Measurements from ENCODE around the gene CADM3.

DNA sequence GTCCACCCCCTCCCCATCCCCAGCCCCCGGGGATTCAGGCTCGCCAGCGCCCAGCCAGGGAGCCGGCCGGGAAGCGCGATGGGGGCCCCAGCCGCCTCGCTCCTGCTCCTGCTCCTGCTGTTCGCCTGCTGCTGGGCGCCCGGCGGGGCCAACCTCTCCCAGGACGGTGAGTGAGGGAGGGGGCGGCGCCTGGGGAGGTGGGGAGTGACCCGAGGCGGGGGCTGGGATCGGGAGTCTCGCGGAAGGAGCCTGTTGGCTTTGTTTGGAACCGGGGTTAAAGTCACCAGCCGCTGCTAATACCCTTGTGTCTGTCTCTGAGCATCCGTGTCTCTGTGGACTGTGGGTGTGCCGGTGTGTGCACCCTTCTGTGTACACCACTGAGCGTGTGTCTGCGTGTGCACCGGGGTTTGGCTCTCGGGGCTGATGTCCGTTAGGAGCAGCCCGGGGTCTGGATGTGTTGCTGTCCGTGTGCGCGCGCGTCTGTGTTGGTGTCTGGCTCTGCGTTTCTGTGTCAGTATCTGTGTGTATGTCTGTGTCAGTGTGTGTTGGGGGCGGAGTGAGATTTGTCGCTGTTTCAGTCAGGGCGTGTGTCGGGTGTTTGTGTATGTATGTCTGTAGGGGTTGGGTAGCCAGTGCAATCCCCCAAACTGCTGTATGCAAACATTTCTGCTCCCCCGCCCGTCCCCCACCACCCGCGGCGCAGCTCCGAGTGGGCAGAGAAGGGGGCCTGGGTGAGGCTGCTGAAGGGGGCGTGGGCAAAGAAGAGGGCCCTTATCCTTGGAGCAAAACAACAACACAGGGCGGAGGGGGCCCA is 480 bp downstream of the CADM3 start:
- TF ChIP-seq, protein P1, sequence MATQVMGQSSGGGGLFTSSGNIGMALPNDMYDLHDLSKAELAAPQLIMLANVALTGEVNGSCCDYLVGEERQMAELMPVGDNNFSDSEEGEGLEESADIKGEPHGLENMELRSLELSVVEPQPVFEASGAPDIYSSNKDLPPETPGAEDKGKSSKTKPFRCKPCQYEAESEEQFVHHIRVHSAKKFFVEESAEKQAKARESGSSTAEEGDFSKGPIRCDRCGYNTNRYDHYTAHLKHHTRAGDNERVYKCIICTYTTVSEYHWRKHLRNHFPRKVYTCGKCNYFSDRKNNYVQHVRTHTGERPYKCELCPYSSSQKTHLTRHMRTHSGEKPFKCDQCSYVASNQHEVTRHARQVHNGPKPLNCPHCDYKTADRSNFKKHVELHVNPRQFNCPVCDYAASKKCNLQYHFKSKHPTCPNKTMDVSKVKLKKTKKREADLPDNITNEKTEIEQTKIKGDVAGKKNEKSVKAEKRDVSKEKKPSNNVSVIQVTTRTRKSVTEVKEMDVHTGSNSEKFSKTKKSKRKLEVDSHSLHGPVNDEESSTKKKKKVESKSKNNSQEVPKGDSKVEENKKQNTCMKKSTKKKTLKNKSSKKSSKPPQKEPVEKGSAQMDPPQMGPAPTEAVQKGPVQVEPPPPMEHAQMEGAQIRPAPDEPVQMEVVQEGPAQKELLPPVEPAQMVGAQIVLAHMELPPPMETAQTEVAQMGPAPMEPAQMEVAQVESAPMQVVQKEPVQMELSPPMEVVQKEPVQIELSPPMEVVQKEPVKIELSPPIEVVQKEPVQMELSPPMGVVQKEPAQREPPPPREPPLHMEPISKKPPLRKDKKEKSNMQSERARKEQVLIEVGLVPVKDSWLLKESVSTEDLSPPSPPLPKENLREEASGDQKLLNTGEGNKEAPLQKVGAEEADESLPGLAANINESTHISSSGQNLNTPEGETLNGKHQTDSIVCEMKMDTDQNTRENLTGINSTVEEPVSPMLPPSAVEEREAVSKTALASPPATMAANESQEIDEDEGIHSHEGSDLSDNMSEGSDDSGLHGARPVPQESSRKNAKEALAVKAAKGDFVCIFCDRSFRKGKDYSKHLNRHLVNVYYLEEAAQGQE (IDR thresholded peaks at IDR 0.05; ENCODE audit: insufficient read depth in 1 of 2, low read depth in 2 of 2, low read length in 2 of 2) = no peak
- no peak for TF ChIP-seq POLR2AphosphoS5 (IDR thresholded peaks at IDR 0.05; ENCODE audit: low read depth, low read length)
